Stimulated activated CD8-positive, alpha-beta memory T cell treated with anti-CD3 and anti-CD28 coated beads, Interleukin-7, amount 100 ng/mL, for 48 hours (primary cell): ENCODE data around the gene ZNF772.
"Not testable (repeated sequence)": the region's sequence is repeated elsewhere in the genome, so short reads cannot be mapped to it uniquely, and the experiment has no call there.

Experiments used
- DNase-seq, 2 donors: peaks; one replicate each; pipeline ENCODE4 v3.0.0-alpha.2; 2020; ENCODE audit warnings: low read depth in 1 of 2; ENCODE audit errors: extremely low read depth in 1 of 2

Gene ZNF772

DNA sequence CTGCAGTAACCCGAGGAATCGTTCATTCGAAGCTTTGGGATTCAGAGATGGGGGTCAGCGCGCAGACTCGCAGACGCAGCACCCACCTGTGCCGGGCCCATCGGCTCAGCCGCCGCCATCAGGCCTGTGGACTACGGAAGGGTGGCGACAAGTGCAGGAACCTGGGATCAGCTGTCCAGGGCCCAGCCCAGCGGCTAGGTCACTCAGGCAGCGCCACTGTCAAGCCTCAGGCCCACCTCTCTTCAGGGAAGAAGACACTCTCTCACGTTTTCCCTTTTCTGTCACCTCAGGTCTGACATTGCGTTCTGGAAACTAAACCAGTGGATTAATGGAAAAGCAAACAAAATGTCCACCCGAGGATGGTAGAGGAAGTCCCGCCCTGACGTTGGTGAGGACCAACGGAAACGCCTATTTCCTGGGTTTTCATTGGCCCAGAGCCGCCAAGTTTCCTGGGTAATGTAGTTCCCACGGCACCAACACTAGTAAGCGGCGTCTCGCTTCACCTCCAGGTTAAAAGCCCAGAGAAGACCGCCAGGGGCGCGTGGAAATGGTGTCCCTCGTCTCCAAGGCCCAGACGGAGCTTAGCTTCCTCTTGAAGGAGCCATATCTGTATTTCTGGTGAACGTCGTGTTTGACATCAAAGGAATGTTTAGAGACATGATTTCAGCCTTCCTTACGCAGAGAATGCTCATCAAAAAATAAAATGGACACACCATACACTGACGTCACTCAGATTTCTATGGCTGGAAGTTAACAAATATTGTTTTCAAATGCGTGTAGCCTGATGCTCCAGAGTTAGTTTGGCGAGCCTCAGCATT is at the start of gene ZNF772:
Gene ZNF772, minus strand, starts transcription at position 376 of the 818 bp plus-strand sequence. Its CDS starts 257 bp downstream, at position 119.
- peak; percentile 61 to 83 for DNase-seq

DNA sequence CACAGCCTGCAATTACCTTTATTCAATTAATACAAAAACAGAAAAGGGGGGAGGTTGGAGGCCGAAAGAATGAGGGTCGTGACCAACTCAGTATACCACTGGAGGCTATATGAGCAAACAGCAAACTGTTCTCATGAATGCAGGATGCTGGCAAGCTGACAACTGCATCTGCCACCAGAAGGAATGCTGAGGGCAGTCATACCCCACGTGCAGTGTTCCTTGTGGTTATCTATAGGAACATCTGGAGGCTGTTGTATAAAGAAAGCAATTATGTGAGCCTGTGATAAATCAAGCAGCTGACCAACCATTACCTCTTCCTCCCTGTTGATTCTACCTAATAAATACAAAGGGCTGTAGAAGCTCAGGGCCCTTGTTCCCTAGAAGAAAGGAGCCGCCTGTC is 40.7 kb upstream of the ZNF772 start:
- not testable (repeated sequence) for DNase-seq

DNA sequence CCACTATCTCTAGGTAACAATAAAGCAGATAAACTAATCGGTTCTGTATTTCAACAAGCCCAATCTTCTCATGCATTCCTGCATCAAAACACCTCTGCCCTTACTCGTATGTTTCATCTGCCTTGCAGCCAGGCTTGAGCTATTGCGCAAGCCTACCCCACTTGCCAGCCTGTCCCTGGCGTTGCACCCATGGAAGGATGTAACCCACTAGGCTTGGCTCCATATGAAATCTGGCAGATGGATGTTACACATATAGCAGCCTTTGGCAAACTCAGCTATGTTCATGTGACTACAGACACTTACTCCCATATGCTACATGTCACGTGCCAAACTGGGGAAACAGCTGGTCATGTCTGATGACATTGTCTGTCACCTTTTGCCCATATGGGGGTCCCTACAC is 37.9 kb upstream of the ZNF772 start:
- no peak for DNase-seq

DNA sequence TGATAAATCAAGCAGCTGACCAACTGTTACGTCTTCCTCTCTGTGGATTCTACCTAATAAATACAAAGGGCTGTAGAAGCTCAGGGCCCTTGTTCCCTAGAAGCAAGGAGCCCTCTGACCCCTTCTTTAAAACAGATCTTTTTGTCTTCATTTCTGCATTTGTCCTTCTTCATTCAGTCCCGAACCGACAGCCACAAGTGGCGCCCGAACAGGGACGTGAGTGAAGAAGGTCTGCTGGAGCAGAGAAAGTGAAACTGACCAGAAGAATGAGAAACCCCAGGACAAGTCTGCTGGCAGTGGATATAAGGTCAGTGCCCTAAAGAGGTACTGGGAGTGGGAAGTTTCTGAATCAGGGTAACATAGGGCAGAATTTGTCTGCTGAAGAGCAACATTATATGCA is 35.5 kb upstream of the ZNF772 start:
- DNase-seq: no peak

DNA sequence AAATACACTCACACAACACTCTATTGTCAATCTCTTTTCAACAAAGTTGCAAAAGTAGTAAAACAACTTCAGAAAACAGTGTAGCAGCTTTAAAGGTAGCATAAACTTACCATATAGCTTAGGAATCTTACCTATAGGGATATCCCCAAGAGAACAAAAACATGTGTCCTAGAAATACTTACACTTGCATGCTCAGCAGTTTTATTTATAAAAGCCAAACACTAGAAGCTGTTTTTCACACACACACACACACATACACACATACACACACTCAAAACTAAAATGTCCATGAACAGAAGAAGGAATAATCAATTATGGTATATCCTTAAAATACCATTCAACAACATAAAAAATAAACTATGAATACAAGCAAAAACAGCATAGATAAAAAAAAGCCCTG is 34.1 kb upstream of the ZNF772 start:
- no peak for DNase-seq

DNA sequence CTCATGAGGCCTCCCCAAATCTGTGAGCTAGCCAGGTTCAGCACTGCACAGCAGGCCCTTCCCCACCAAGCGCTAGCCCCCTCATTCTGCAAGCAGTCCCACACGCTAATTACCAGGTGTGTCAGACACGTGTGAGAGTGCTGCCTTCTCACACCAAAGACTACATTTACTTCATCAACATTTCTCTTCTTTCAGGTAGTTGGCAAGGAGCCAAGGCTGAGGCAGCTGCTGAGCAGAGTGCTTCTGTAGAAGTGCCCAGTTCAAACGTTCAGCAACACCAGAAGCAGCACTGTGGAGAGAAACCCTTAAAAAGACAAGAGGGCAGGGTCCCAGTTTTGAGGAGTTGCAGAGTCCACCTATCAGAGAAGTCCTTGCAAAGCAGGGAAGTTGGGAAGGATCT is 28.8 kb upstream of the ZNF772 start:
- DNase-seq: no peak

DNA sequence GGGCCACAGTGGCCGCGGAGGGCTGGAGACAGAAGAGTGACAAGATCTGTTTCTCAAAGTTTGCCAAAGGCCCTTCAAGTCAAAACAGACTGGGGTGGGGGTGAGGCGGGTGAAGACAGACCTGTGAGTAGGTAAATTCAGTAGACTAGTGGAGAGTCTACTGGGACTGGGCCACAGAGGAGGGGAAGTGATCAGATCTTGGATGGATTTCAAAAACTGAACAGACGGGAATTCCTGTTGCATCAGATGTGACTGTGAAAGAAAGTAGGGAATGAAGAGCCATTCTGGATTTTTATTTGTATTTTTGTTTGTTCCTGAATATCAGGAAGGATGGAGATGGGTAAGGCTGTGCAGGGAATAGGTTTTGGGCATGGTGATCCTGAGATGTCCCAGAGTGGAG is 23.0 kb upstream of the ZNF772 start:
- DNase-seq: not testable (repeated sequence)

DNA sequence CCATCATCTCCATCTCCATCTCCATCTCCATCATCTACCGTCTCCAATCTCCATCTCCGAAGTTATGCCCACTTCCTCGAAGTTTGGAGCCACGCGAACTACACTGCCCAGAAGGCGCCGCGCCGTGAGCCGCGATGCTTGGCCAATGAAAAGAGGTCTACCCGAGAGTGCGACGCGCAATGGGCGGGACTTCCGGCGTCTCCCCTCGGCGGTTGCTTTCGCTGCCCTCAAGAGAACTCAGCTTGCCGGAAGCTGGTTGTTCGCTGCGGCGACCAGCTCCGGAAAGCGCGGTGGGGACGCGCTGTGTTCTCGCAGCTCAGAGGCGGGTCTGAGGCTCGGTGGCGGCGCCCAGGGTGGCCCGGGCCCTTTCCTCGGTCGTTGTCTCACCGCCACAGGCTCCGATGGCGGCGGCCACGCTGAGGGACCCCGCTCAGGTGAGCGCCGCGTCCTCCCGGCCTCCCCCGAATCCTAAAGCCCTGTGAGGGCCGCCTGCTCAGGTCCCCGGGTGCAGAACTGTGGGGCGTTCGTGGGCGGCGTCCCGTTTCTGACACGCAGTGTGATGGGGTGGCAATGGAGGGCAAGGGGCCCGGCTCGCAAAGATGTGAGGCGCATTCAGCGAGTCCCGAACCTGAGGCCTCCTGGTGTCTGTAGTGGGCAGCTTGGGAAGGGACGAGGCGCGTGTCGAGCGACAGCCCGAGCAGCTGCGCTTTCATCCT is 22.5 kb upstream of the ZNF772 start, which contains the start of gene ZNF773:
Gene ZNF773, plus strand, starts transcription at position 259 of the 716 bp plus-strand sequence. Its CDS starts 143 bp downstream, at position 402.
- DNase-seq: peak; percentile 88 to 93

DNA sequence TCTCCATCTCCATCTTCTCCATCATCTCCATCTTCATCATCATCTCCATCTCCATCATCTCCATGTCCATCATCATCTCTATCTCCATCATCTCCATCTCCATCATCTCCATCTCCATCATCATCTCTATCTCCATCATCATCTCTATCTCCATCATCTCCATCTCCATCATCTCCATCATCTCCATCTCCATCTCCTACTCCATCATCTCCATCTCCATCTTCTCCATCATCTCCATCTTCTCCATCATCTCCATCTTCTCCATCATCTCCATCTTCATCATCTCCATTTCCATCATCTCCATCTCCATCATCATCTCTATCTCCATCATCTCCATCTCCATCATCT is 21.9 kb upstream of the ZNF772 start:
- DNase-seq: not testable (repeated sequence)

DNA sequence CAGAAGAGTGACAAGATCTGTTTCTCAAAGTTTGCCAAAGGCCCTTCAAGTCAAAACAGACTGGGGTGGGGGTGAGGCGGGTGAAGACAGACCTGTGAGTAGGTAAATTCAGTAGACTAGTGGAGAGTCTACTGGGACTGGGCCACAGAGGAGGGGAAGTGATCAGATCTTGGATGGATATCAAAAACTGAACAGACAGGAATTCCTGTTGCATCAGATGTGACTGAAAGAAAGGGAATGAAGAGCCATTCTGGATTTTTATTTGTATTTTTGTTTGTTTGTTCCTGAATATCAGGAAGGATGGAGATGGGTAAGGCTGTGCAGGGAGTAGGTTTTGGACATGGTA is 10.9 kb upstream of the ZNF772 start:
- not testable (repeated sequence) for DNase-seq

DNA sequence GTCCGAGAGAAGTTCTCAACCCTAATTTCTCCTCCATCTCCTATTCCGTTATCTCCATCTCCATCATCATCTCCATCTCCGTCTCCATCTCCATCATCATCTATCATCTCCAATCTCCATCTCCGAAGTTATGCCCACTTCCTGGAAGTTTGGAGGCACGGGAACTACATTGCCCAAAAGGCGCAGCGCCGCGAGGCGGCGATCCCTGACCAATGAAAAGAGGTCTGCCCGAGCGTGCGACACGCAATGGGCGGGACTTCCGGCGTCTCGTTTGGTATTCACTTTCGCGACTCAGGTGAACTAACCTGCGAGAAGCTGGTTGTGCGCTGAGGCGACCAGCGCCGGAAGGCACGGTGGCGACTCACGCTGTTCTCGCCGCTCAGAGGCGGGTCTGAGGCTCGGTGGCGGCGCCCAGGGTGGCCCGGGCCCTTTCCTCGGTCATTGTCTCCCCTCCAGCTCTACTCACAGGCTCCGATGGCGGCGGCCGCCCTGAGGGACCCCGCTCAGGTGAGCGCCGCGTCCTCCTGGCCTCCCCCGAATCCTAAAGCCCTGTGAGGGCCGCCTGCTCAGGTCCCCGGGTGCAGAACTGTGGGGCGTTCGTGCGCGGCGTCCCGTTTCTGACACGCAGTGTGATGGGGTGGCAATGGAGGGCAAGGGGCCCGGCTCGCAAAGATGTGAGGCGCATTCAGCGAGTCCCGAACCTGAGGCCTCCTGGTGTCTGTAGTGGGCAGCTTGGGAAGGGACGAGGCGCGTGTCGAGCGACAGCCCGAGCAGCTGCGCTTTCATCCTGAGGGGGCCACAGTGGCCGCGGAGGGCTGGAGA is 10.3 kb upstream of the ZNF772 start, which contains the start of gene ZNF419:
Gene ZNF419, plus strand, starts transcription at position 274 of the 822 bp plus-strand sequence. Its CDS starts 201 bp downstream, at position 475.
- peak; percentile 78 to 88 for DNase-seq

DNA sequence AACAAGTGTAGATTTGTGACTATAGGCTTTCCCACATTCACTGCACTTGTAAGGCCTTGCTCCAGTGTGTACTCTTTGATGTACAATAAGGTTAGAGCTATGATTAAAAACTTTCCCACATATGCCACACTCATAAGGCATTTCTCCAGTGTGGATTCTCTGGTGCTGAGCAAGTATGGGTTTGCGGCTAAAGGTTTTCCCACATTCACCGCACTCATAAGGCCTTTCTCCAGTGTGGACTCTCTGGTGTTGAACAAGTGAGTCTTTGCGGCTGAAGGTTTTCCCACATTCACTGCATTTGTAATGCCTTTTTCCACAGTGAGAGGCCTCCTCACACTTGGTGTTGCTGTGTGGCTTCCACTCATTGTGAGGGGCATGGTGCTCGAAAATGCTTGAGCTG is 3.7 kb downstream of the ZNF772 start:
- DNase-seq: no peak

DNA sequence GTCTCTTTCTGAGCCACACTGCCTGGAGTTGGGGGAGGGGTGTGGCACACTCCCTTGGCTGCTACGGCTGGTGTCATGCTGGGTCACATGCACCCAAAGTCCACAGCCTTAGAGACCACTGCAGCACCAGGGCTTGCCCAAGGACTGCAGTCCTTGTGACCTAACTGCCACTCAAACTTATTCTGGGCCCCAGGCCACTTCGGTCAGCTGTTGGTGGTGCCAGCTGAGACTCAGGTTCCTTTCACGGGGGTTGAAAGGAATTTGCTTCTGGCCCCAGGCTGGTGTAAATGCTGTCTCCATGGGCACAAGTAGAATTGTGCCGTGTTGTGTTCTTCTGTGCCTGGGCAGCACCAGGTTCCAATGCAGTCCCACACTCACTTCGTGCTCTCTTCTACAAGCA is 10.9 kb downstream of the ZNF772 start:
- DNase-seq: no peak

DNA sequence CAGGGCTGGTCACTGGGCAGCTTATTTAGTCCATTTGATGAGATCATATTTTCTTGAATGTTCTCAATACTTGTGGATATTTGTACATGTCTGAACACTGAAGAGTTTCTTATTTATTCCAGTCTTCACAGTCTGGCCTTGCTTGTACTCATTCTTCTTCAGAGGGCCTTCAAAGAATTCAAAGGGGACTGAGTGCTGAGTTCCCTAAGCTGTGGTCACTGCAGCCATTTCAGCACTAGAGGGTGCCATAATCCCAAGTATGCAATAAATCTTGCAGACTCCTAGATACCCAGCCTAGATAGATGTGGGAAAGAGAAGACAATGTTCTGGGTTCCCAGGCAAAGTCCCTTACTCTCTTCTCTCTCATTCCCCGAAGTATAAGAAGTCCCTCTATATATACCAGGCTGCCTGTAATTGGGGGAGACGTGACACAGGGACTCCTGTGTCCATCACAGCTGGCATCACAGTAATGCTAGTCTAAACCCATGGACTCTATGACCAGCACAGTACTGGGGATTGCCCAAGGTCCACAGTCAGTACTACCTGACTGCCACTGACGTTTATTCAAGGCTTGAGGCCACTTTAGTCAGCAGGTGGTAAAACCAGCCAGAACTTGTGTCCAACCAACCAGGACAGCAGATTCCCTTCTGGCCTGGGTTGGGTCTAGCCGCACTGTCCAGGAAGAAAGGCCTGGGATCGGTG is 11.5 kb downstream of the ZNF772 start:
- peak in 1 of 2 donors; percentile 6 for DNase-seq

DNA sequence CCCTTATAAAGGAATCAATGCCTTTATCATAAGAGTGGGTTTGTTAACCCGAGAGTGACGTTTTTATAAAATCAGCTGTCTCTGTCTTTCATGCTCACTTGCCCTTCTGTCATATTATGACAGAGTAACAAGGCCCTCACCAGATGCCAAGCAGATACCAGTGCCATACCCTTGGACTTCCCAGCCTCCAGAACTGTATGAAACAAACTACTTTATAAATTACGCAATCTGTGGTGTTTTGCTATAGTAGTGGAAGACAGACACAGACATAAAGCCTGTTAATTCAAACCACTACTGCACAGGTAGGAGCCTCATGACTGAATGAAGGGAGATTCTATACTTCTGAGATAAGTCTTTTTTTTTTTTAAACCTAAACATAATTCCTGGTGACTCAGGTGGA is 25.1 kb downstream of the ZNF772 start:
- DNase-seq: no peak

DNA sequence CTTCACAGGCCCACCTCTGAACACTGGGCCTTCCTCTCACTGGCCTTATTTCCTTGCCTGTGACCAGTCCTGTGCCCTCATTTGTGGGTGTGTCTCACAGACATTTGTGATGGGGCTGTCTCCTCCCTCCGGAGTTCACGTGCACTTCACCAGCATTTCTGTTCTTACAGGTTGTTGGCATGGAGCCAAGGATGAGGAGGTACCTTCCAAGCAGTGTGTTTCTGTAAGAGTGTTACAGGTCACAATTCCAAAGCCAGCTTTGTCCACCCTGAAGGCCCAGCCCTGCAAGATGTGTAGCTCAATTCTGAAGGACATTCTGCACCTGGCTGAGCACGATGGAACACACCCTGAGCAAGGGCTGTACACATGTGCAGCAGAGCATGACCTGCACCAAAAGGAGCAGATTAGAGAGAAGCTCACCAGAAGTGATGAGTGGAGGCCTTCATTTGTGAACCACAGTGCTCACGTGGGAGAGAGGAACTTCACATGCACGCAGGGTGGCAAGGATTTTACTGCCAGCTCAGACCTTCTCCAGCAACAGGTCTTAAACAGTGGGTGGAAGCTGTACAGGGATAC is 34.2 kb downstream of the ZNF772 start:
- no peak for DNase-seq

DNA sequence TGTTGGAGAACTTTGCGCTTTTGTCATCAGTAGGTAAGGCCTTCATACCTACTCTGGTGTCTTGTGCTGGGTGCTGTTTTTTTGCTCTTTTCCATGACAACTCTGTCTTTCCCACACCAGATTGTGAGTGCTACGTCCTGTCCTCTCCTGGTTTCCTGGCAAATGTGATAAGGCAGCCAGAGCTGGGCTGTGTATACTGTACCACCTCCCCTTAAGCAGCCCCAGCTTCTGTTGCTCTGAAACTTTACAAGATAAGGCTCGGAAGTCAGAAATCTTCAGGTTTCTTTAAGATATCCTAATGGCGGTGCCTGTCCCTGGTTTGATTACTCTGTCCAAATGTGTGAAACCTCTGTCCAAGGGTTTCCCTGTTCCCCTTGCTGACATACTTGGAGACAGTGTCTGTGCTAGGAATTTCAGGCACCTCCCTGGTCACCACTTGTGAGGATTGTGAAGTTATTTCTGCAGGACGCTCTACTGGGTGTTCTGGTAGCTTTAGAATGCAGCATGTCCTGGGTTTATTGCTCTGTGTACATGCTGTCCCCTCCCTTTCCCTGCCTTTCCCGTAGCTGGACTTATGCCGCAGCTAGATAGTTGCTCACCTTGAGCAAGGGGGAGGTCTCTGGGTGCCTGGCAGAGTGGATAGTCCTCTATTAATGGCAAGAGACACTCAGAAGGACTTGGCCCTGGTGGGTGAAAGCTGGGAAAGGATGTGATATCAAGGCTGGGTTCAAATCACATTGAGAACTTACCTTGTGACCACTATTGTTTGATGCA is 35.2 kb downstream of the ZNF772 start:
- no peak for DNase-seq

DNA sequence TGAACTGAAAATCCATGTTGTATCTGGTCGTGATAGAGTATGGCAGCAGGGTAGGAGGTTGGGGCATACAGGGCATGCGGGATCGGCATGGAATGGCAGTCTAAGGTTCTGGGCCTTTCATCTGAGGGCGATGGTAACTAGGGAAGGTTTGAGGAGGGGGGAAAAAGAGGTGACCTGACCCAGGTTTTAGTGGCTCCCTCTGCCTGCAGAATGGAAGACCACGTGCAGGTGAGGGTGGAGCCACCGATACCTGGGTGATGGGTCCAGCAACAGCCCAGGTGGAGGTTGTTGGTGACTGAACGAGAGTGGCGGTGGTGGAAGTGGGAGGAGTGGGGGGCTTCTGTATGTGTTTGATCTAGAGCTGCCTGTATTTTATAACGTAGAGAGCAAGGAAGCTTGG is 38.4 kb downstream of the ZNF772 start:
- no peak for DNase-seq

DNA sequence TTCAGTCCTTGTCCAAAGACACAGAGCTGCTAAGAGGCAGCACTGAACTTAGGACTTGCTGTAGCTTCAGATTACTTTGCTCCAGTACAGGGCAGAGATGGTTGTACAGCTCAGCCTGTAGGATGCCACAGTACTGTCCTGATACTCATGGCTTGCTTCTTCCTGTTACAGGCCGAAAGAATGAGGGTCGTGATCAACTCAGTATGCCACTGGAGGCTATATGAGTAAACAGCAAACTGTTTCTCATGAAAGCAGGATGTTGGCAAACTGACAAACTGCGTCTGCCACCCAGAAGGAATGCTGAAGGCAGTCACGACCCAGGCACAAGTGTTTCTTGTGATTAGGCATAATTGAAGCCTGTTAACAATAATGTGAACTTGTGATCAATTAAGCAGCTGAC is 39.4 kb downstream of the ZNF772 start:
- no peak for DNase-seq

DNA sequence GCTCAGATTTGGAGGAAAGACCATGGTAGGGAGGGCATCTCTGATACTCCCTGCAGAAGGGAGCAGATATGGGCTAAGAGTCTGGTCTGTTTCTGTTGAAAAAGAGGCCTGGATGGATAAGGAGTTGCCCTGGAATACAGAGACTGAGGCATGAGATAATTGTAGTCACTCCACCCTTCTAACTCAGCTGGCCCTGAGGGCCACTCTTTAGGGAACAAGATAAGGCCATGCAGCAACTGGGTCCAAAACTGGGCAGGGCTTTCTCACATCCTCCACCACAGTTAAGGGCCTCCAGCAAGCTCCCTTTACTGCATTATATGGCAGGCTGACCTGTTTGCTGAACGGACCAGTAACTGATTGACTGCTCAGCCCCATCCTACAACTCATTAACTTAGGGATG is 40.9 kb downstream of the ZNF772 start:
- DNase-seq: no peak
